Thymus (tissue), 11 donors: ENCODE data around the gene PPP6R3. TPM values are rescaled to one million over a fixed set of nuclear protein-coding genes. Genes with fewer than 3 reads are reported as not detected.

ENCODE experiments used
- DNase-seq, 9 donors: peaks; one replicate each; pipeline ENCODE4 v3.0.0-alpha.2; 2013; ENCODE audit warnings: low spot score in 9 of 9, low read depth in 6 of 9, missing footprints in 1 of 9
- H3K27ac ChIP-seq, 2 donors: one replicate each; pipeline ENCODE4 v1.5.1; 2013; ENCODE audit warnings: control low read depth in 1 of 2, low read depth in 1 of 2, low read length in 1 of 2, mild to moderate bottlenecking in 1 of 2, moderate library complexity in 1 of 2
- H3K27me3 ChIP-seq, 2 donors: one replicate each; pipeline ENCODE4 v1.5.1; 2013; ENCODE audit warnings: low read length in 1 of 2; ENCODE audit not compliant: control insufficient read depth in 2 of 2, insufficient read depth in 1 of 2
- H3K36me3 ChIP-seq, 2 donors: one replicate each; pipeline ENCODE4 v1.5.1; 2013; ENCODE audit warnings: low read length in 1 of 2, mild to moderate bottlenecking in 1 of 2, moderate library complexity in 1 of 2; ENCODE audit not compliant: control insufficient read depth in 2 of 2, insufficient read depth in 2 of 2
- H3K4me1 ChIP-seq, 2 donors: one replicate each; pipeline ENCODE4 v1.5.1; 2013; ENCODE audit warnings: low read length in 2 of 2; ENCODE audit not compliant: control insufficient read depth in 2 of 2, insufficient read depth in 2 of 2
- H3K4me3 ChIP-seq, 2 donors: one replicate each; pipeline ENCODE4 v1.5.1; 2013; ENCODE audit warnings: low read length in 2 of 2, control low read depth in 1 of 2, mild to moderate bottlenecking in 1 of 2
- H3K9me3 ChIP-seq, 2 donors: one replicate each; pipeline ENCODE4 v1.5.1; 2013; ENCODE audit warnings: low read length in 1 of 2, mild to moderate bottlenecking in 1 of 2; ENCODE audit not compliant: control insufficient read depth in 2 of 2, insufficient read depth in 1 of 2
- WGBS: extraction: QIAGEN DNeasy Blood & Tissue Kit; methylation state at CpG from one replicate; pipeline ENCODE4 v1.1.7; 2013; 5-methylcytosine and 5-hydroxymethylcytosine counted together
- polyA plus RNA-seq: library from polyadenylated mRNA; stranded (reverse); fragments of 200-250 nt; gene quantifications from one replicate; pipeline ENCODE4 v1.2.3, GENCODE V29; 2013
- total RNA-seq: library from RNA; stranded (reverse); fragments of 120-200 nt; gene quantifications from one replicate; pipeline ENCODE4 v1.2.4, GENCODE V29; 2013
- donor health status: healthy.

Gene PPP6R3
- total and polyA plus RNA-seq, 2 donors, result 45.8 to 103 TPM

DNA sequence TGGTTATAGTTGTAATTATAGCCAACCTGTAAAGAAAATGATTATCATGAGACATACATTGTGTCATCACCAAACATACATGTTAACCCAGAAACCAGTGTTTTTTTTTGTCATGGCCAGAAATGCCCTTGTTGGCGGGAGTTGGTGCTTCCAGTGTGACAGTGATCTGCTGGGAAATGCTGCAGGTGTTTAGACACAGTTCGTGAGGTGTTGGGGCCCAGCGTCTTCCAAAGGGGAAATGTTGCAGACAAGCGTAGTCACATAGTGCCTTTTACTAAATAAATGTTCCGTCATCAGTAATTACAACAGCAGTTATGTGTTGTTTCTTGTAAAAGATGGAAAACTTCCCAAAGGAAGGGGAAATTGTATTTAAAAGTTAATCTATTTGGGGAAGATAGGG lies 131.2 kb downstream of the PPP6R3 start:
- Histone ChIP-seq H3K36me3 (peaks cover 42 to 81% of the 10 kb centered on the region in 2 donors), H3K27me3 (no peaks in the 10 kb centered on the region), H3K4me1 (no peaks in the 10 kb centered on the region), H3K9me3 (no peaks in the 10 kb centered on the region), H3K4me3 (no peak overlapping the region), H3K27ac (no peak overlapping the region)
- DNase-seq, result no peak
- WGBS, result 98% methylated on average over 5 of the region's 5 CpGs

DNA sequence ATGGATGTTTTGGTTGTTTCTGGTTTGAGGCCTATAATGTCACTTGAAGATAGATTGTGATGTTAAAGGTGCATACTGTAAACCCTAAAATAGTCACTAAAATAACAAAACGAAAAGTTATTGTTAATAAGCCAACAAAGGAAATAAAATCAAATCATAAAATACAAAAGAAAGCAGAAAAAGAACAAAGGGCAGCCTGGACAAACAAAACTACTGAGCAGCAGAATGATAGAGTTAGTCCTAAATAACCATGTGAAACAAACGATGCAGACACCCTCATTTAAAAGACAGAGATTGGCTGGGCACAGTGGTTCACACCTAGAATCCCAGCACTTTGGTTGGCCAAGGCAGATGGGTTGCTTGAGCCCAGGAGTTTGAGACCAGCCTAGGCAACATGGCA lies 132.9 kb downstream of the PPP6R3 start:
- Histone ChIP-seq H3K4me1 (no peaks in the 10 kb centered on the region), H3K36me3 (peaks cover 48 to 84% of the 10 kb centered on the region in 2 donors), H3K4me3 (no peak overlapping the region), H3K27ac (no peak overlapping the region), H3K9me3 (no peaks in the 10 kb centered on the region), H3K27me3 (no peaks in the 10 kb centered on the region)
- DNase-seq, result no peak
- WGBS, result 96% methylated on average over 2 of the region's 2 CpGs

DNA sequence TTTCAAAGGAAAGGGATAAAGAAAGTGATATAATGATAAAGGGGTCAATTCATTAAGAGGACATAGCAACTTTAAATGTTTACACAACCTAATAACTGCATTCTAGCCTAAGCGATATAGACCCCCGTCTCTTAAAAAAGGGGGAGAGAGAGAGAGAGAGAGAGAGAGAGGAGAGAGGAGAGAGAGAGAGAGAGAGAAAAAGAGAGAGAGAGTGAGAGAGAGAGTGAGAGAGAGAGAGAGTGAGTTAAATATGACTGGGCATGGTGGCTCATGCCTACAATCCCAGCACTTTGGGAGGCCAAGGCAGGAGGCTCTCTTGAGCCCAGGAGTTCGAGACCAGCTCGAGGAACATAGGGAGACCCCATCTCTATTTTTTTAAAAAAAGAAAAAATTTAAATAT lies 133.6 kb downstream of the PPP6R3 start:
- no peak for DNase-seq
- 98% methylated on average over 4 of the region's 4 CpGs for WGBS
- H3K27me3 ChIP-seq, result no peaks in the 10 kb centered on the region

DNA sequence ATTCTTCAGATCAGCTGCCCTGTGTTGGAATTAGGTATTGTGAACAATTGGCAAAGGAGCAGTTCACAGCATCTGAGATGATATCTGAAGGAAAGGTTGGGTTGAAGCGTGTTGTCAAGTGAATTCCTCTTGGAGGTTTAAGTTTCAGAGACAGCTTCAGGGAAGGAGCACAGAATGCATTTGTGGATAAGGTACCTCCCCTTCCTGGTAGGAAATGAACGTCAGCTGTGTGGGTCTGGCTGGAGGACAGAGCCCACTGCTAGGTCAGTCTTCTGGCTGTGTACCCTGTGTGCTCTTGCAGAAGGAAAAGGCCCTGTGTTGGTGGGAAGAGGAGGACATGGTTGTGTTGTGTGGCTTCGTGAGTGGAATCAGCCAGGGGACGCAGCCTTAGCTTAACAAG lies 135.7 kb downstream of the PPP6R3 start:
- H3K36me3 ChIP-seq, result peaks cover 62 to 82% of the 10 kb centered on the region in 2 donors
- no peaks in the 10 kb centered on the region for H3K9me3 ChIP-seq
- no peak overlapping the region for H3K4me3 ChIP-seq
- no peak for DNase-seq
- no peaks in the 10 kb centered on the region for H3K4me1 ChIP-seq
- WGBS, result over 99% methylated on average over 4 of the region's 4 CpGs
- H3K27me3 ChIP-seq, result no peaks in the 10 kb centered on the region
- no peak overlapping the region for H3K27ac ChIP-seq

More for the DNA sequence above, 133.6 kb downstream of the PPP6R3 start:
- H3K9me3 ChIP-seq, result no peaks in the 10 kb centered on the region
- H3K36me3 ChIP-seq, result peaks cover 55 to 85% of the 10 kb centered on the region in 2 donors
- H3K4me3 ChIP-seq, result no peak overlapping the region
- H3K4me1 ChIP-seq, result no peaks in the 10 kb centered on the region
- H3K27ac ChIP-seq, result no peak overlapping the region

DNA sequence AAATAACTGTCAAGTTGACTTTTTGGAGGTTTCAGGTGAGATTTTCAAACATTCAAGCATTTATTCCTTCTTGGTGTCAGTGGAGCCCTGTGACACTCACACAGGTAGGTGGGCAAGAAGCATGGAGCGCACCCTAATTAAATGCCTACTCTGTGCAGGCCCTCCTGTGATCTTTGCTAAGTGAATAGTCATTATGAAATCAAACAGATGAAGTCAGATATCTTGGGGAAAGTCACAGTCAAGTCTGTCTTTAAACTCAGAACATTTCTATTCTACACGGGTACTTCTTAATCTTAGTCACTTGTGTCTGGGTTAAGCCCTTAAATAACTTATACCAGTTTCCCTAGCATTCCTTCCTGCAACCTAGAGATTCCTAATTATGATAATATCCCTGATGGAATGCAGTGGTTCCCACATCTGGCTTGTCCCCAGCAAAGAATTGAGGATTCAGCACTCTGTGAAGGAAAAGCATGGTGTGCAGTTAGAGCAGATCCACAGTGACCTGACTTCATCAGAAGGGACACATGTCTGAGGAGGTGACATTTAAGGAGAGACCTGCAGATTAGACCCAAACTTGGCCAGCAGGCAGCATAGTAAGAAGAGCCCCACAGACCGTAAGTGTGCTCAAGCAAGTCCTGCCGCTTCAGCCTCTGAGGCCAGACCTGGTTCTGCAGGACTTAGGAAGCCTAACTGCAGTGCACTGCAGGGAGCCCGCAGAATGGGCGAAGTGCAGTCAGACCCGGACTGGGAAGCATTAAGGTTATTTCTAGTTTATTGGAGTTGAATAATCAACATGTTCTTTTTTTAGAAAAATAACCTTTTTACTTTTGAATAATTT lies 138.5 kb downstream of the PPP6R3 start:
- 99% methylated on average over 7 of the region's 7 CpGs for WGBS
- Histone ChIP-seq H3K4me3 (no peak overlapping the region), H3K27ac (no peak overlapping the region), H3K27me3 (no peaks in the 10 kb centered on the region), H3K36me3 (peaks cover 75 to 87% of the 10 kb centered on the region in 2 donors), H3K4me1 (no peaks in the 10 kb centered on the region), H3K9me3 (no peaks in the 10 kb centered on the region)
- DNase-seq, result no peak

DNA sequence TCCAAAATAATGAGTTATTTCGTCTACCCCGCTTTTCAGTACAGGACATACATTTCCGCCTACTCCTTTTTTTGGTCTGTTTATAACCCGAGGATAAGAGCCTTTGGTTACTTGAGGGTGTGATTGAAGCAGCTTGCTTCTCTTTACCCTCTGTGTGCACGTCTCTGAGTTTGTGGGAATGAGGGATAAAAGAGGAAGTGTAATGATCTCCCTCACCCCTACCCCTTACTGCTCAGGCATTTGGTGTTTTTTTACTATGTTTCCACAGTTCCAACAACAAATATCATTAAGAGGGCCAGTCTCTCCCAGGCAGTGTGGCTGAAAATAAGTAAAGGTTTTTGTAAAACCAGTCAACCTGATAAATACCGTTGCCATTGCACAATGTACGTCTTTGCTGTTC lies 140.6 kb downstream of the PPP6R3 start:
- H3K4me1 ChIP-seq, result no peaks in the 10 kb centered on the region
- H3K27ac ChIP-seq, result no peak overlapping the region
- no peak overlapping the region for H3K4me3 ChIP-seq
- no peaks in the 10 kb centered on the region for H3K9me3 ChIP-seq
- H3K27me3 ChIP-seq, result no peaks in the 10 kb centered on the region
- DNase-seq, result no peak
- H3K36me3 ChIP-seq, result peaks cover 73 to 94% of the 10 kb centered on the region in 2 donors
- 94% methylated on average over 7 of the region's 7 CpGs for WGBS

DNA sequence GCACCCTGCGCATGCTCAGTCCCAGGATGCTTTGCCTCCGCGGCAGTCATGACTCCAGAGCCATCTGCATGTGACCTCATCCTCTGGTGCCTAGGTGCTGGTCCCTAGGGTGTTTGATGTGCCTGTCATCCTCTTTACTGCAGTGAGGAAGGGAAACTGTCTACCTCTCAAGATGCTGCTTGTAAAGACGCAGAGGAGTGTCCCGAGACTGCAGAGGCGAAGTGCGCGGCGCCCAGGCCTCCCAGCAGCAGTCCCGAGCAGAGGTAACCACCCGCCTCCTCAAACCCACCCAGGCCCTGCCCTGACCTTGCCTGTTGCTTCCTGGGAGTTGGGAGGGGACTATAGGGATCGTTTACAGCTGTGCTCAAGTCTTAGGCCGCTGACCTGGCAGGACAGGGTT lies 149.2 kb downstream of the PPP6R3 start:
- Histone ChIP-seq H3K27ac (no peak overlapping the region), H3K4me1 (no peaks in the 10 kb centered on the region), H3K27me3 (no peaks in the 10 kb centered on the region), H3K36me3 (peaks cover 68 to 94% of the 10 kb centered on the region in 2 donors), H3K4me3 (no peak overlapping the region), H3K9me3 (no peaks in the 10 kb centered on the region)
- DNase-seq, result no peak
- 97% methylated on average over 13 of the region's 13 CpGs for WGBS

DNA sequence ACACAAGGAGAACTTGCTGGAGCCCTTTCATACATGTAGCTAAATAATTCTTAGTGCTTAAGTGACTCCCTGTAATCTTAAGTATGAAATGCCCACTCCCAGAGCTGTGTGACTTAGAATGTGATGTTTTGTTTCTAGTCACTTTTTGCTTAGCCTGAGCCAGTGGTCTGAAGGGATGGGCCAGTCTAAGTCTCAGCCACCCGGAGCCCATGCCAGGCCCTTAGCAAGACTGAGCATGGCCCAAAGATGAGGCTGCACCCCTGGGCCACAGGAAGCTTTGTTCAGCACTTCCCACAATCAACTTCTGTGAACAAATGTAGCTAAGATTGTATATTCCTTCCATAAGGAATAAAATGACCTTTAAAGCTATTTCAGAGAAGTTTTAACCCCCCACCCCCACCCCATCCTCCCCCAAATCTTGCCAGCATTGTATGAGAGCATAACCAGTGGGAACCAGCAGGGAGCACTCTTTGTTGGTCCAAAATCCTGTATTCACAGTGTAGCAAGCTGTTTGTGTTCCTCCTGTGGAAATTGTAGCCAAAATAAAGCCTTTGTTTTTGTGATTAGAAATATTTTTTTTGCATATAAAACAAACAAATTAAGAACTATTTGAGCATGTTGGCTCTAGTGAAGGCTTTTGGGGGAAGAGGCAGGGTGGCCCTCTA lies 150.0 kb downstream of the PPP6R3 start:
- WGBS, result 95% methylated on average over 1 of the region's 1 CpG
- no peaks in the 10 kb centered on the region for H3K9me3 ChIP-seq
- no peaks in the 10 kb centered on the region for H3K4me1 ChIP-seq
- H3K36me3 ChIP-seq, result peaks cover 72 to 94% of the 10 kb centered on the region in 2 donors
- no peak overlapping the region for H3K4me3 ChIP-seq
- DNase-seq, result no peak
- H3K27me3 ChIP-seq, result no peaks in the 10 kb centered on the region
- no peak overlapping the region for H3K27ac ChIP-seq

DNA sequence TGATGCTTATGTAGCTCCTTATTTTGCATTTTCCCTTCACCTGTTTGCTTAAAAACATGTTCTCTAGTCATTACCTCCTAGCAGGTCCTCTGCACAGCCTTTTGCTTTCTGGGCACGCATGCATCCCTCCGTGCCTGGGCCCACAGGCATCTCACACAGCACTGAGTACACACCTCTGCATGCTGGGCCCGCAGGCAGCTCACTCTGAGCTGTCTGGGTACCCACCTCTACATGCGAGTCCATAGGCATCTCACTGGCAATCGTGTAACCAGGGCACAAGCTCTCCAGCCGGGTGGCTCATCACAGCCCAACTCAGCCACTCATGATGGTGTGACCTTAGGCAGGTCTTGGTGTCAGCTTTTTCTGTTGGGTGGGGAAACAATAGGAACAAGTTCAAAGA lies 155.1 kb downstream of the PPP6R3 start:
- Histone ChIP-seq H3K27ac (no peak overlapping the region), H3K36me3 (peaks cover 40 to 51% of the 10 kb centered on the region in 2 donors), H3K27me3 (no peaks in the 10 kb centered on the region), H3K4me3 (no peak overlapping the region), H3K4me1 (no peaks in the 10 kb centered on the region), H3K9me3 (no peaks in the 10 kb centered on the region)
- WGBS, result 98% methylated on average over 6 of the region's 6 CpGs
- DNase-seq, result no peak
